Fibroblast of skin of left biceps (primary cell): Measurements from ENCODE around the gene GALNT2.

ENCODE experiments used
- DNase-seq, 2 experiments: peaks; one replicate each; pipeline ENCODE4 v3.0.0-alpha.2; 2013; ENCODE audit warnings: low read depth in 2 of 2

GALNT2 gene

GRCh38 chr1:230066466-230067404 is at the start of gene GALNT2:
GALNT2 (plus strand) TSS chr1:230067238; CDS start chr1:230067281, 43 bp downstream.
- DNase-seq: peak; percentile 54 to 60

DNA sequence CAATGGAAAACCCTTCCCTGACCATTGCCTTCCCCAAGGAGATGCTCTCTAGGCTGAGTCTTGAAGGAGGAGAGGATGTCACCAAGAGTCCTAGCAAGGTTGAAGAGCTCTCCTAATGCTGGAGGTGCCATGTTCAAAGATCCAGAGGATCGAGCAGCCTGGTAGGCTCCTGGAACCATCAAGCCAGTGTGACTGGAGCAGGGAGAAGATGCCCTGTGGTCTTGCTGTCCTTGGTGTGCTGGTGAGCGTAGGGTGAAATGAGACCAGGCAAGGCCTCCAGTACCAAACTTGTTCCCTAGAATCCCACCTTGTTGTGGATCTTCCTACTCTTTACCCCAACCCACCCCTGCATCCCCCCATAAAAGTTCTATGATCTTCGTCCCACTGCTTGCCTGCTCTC is 46.6 kb upstream of the GALNT2 start:
- DNase-seq: no peak

DNA sequence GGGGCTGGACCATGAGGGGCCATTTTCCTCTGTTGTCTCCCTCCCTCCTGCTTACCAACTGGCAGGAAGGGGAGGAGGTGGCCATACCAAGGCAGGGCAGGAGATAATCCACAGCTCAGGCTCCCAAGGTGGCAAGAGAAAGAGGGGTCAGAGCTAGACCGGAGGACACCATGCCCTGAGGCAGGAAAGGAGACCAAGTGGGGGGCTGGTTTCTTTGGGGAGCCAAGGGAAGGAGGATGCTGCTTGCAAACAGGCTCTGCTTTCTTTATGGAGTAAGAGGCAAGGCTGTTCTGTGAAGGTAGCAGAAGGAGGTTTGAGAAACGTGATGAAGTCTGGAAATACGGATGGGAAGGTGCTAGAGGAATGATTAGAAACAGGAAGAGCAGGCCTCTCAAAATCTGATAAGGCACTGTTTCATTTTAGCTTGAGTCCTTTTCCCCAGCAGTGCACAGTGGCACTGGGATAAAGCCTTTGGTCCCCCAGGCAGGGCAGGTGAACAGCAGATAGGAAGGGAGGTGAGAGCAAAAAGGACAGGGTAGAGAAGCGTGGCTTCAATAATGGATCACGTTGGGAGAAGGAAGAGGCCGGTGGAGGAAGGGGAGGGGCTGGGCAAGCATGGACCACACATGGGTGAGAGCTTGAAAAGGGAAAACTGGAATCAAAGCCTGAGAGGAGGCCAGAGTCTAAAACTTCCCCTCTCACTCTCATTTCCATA is 44.2 kb upstream of the GALNT2 start:
- DNase-seq: no peak

- no peak for DNase-seq
Measured at GRCh38 chr1:230025686-230026085, 41.4 kb upstream of the GALNT2 start.

DNA sequence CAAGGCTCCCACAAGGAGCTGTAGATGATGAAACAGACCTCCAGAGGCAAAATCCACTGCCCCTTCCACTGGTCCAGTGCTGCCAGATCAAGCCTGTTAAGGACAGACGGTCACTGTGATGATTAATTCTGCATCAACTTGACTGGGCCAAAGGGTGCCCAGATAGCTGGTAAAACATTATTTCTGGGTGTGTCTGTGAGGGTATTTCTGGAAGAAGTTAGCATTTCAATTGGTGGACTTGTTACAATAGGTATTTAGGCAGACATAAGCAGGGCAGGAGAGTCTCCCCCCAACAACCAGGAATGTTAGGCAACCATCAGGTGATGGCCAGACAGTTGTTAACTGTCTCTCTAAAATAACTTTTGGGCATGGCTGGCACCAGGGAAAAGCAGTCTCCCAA is 40.9 kb upstream of the GALNT2 start:
- DNase-seq: no peak

DNA sequence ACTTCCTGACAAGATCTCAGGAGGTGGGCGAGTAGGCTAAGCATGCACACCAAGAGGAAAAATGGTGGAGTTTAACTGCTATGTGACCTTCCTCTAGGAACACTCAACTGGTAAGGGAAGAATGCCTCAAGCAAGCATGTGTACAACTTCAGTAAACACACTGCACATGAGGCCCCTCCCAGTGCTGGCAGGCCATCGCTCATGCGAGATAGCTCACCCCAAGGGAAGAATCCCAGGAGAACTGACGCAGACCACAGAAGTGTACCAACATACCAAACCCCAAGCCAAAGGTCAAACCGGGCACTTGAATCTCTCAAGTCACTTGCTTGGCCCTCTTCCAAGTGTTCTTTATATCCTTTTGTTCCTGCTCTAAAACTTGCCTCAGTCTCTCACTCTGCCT is 40.5 kb upstream of the GALNT2 start:
- no peak for DNase-seq

GRCh38 chr1:230028602-230029223 is 38.3 kb upstream of the GALNT2 start:
- DNase-seq: no peak

- no peak for DNase-seq
Measured at GRCh38 chr1:230029244-230029941, 37.6 kb upstream of the GALNT2 start.

- no peak for DNase-seq
Measured at GRCh38 chr1:230030122-230030821, 36.8 kb upstream of the GALNT2 start.

- DNase-seq: no peak
Measured at GRCh38 chr1:230031131-230031530, 35.9 kb upstream of the GALNT2 start.

DNA sequence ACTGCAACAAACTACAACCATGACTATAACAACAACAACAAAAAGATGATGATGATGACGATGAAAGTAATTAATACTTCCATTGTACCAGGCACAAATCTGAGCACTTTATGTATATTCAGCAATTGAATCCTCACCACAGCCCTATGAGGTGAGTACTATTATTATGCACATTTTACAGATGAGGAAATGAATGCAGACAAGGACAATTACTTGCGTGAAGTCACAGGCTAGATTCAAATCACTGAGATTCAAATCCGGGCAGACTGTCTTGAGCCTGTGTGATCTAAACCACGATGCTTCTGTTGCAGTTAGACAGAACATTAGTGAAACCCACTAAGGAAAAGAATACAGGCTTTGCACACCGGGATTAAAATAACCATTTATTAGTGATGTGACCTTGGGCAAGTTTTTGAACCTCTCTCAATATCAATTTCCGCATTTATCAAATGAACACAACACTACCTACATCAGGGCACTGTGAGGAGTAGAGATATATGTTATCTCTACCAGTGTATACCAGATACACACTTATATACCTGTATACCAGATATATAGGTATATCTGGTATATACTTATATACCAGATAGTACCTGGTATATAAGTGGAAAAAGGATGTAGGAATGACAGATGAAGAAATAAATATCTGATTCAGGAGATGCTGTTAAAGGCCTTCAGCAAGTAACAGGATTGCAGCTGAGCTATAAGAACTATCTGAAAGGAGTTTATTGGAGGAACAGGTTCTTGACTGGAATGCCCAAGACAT is 34.3 kb upstream of the GALNT2 start:
- DNase-seq: no peak

GRCh38 chr1:230037261-230037660 is 29.8 kb upstream of the GALNT2 start:
- no peak for DNase-seq

- DNase-seq: no peak
Measured at GRCh38 chr1:230040440-230040839, 26.6 kb upstream of the GALNT2 start.

DNA sequence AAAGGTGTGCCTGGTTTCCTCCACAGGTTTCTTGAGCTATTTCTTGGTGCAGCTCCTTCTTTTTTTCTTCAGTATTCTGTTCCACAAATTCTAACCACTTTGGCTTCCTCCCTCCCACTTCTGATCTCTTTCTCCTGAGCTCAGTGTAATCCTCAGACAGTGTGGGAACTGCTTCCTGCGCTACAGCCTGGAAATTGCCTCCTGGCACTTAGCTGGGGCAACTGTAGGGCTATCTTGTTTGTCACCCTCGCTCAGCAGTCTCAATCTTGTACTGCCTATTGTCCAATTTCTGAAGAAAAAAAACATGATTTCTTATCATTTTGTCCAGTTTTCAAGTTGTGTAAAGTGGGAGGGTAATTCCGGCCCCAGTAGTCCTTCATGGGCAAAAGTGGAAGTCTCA is 24.0 kb upstream of the GALNT2 start:
- DNase-seq: no peak

DNA sequence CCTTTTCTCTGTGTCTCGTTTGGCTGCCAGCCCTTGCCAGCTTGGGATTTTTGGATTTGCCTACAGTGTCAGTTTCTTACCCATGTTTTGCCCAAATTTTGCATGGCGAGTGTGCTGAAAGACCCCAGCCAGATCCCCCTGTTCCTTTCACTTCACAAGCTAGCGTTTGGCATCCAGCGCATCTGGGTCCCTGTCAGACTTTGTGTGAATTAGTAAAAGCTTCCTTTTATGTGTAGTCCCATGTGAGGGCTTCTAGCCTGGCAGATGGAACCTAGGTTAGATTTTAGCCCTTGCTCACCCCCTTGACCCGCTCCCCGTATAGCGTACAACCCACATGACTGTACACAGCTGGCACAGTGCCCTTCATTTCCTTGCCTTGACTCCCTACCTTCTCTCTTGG is 22.3 kb upstream of the GALNT2 start:
- no peak for DNase-seq

DNA sequence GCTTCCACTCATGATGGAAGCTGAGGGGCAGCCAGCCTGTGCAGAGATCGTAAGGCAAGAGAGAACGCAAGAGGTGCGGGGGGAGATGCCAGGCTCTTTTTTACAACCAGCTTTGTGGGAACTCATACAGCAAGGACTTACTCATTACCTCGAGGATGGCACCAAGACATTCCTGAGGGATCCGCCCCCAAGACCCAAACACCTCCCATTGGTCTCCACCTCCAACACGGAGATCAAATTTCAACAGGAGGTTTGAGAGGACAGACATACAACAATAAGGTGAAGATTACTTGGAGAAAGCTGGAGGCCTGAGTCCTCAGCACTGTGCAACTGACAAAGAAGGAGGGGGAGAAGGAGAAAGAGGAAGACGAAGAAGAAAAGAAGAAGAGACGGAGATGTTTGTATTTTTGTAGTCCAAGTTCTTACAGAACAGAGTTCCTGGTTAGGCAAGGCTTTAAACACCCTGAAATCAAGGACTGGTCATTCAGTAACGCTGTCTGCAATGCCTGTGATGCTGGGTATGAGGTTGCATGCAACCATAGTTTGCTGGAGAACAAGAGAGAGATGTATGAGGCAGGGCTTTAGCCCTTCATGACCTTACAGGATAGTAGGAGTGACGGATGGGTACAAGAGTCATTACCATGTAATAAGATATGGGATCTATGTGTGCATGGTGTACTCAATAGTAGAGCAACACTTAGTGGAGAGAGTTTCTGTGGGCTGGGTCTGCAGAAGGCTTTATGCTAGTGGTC is 19.7 kb upstream of the GALNT2 start:
- DNase-seq: no peak

GRCh38 chr1:230048322-230048721 is 18.7 kb upstream of the GALNT2 start:
- no peak for DNase-seq

GRCh38 chr1:230048922-230049321 is 18.1 kb upstream of the GALNT2 start:
- DNase-seq: no peak

DNA sequence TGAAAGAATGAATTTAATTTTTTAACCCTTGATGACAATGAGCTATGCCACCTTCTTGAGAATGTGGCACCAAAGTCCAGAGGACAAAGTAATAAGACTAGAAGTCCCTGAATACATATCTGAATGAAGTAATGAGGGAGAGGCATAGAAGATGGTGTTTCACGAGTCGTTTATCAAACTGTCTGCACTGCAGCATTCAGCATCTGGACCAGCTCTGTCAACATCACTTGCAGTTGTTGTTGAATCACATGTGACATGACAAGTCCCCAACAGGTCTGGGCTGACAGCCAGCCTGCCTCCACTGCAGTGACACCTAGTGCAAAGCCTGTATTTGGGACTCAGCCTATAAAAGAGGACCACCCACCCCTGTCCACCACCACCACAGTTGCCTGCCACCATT is 17.3 kb upstream of the GALNT2 start:
- DNase-seq: no peak
